Stimulated activated CD8-positive, alpha-beta memory T cell treated with anti-CD3 and anti-CD28 coated beads, Interleukin-15, amount 100 ng/mL, for 4 hours (primary cell): ENCODE data around the gene DNAAF1.
"Not testable (repeated sequence)": the region's sequence is repeated elsewhere in the genome, so short reads cannot be mapped to it uniquely, and the experiment has no call there.

Experiments
- DNase-seq, 2 donors: peaks; one replicate each; pipeline ENCODE4 v3.0.0-alpha.2; 2020; ENCODE audit warnings: low read depth in 2 of 2

The DNAAF1 gene

GRCh38 chr16:84144859-84145639 is at the start of gene DNAAF1, which contains the start of gene HSDL1:
TSS of gene DNAAF1 (plus strand) at chr16:84145308. CDS start at chr16:84145441, 133 bp downstream.
TSS of gene HSDL1 (minus strand) at chr16:84145177. CDS start at chr16:84131321, 13,856 bp downstream.
- DNase-seq = peak; percentile 85 to 88

GRCh38 chr16:84095466-84095865 is 49.6 kb upstream of the DNAAF1 start:
- no peak for DNase-seq

GRCh38 chr16:84096447-84097005 is 48.6 kb upstream of the DNAAF1 start:
- DNase-seq = no peak

GRCh38 chr16:84098939-84099338 is 46.2 kb upstream of the DNAAF1 start:
- no peak for DNase-seq

GRCh38 chr16:84103678-84104077 is 41.4 kb upstream of the DNAAF1 start:
- no peak for DNase-seq

GRCh38 chr16:84104231-84104630 is 40.9 kb upstream of the DNAAF1 start:
- DNase-seq = no peak

- DNase-seq = no peak
Measured at GRCh38 chr16:84105301-84105815, 39.8 kb upstream of the DNAAF1 start.

GRCh38 chr16:84105948-84106740 is 39.0 kb upstream of the DNAAF1 start:
- no peak for DNase-seq

- DNase-seq = no peak
Measured at GRCh38 chr16:84107921-84108320, 37.2 kb upstream of the DNAAF1 start.

- no peak for DNase-seq
Measured at GRCh38 chr16:84109598-84110335, 35.3 kb upstream of the DNAAF1 start.

GRCh38 chr16:84110527-84110926 is 34.6 kb upstream of the DNAAF1 start:
- DNase-seq = no peak

GRCh38 chr16:84111525-84111924 is 33.6 kb upstream of the DNAAF1 start:
- DNase-seq = no peak

GRCh38 chr16:84111949-84112348 is 33.2 kb upstream of the DNAAF1 start:
- DNase-seq = not testable (repeated sequence)

- DNase-seq = no peak
Measured at GRCh38 chr16:84115919-84116719, 29.0 kb upstream of the DNAAF1 start.

GRCh38 chr16:84116720-84117493 is 28.2 kb upstream of the DNAAF1 start, which contains the start of gene MBTPS1:
TSS of gene MBTPS1 (minus strand) at chr16:84116942. CDS start at chr16:84101783, 15,159 bp downstream.
- peak; percentile 94 to 98 for DNase-seq

GRCh38 chr16:84117494-84117843 is 27.6 kb upstream of the DNAAF1 start:
- DNase-seq = no peak

- DNase-seq = not testable (repeated sequence)
Measured at GRCh38 chr16:84118315-84118714, 26.8 kb upstream of the DNAAF1 start.

- no peak for DNase-seq
Measured at GRCh38 chr16:84119368-84119767, 25.7 kb upstream of the DNAAF1 start.

GRCh38 chr16:84120023-84120422 is 25.1 kb upstream of the DNAAF1 start:
- no peak for DNase-seq

- DNase-seq = no peak
Measured at GRCh38 chr16:84121007-84121406, 24.1 kb upstream of the DNAAF1 start.
